ENCODE results near the gene UTP18.
A peak's percentile ranks its signal among the peaks of the same experiment; 100 is the strongest.
"Not testable (repeated sequence)": the region's sequence is repeated elsewhere in the genome, so short reads cannot be mapped to it uniquely, and the experiment has no call there.

The UTP18 gene

DNA sequence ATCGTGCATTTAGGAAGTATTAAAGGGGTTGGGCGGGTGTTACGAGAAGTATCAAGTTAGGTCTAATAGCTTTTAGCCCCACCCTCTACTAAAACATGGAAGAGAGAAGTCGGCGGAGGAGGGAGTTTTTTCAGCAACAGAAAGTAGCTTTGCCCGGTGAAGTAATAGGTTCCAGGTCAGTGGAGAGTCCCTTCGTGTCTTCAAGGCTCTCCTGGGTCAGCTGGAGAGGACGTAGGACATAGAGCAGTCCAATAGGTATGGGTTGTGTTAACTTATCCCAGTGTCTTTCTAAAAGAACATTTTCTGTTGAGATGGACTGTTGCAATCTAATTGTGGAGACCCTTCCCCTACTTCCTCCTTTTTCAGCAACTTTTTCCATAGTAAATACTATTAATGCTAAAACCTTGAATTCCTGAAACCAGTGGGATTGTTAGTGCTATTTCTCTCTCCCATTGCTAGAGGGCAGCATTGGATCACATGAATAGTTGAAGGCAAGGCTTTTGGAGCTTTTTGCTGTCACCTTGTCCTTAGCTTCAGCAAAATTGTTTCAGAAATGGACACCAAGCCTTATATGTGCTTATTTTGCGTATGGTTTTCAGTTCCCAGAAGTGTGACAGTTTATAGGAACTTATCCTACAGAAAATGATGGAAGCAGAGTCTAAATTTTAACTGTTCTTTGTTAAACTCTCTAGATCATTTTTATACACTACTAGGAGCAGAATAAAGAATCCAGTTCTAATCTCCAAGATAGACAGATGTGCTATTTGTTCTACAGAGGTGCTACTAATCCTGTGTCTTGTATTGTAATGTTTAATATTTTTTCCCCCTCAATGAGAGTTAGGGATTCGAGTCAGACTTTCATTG, 38.4 kb downstream of the UTP18 start:
- H3F3A ChIP-seq (ENCODE audit: low read depth) = no peaks in the 10 kb centered on the region
- H3K4me3 ChIP-seq (ENCODE audit: low read length, poor library complexity, severe bottlenecking) = no peak overlapping the region
- no peaks in the 10 kb centered on the region for H3K27me3 ChIP-seq (ENCODE audit: insufficient read depth, low read length, poor library complexity, severe bottlenecking)
- no peaks in the 10 kb centered on the region for H3K79me2 ChIP-seq (ENCODE audit: insufficient read depth, low read length)
- no peaks in the 10 kb centered on the region for H3K9me3 ChIP-seq (ENCODE audit: insufficient read depth, low read depth, low read length)
- no peak for TF ChIP-seq EZH2phosphoT487 (IDR thresholded peaks at IDR 0.05; ENCODE audit: borderline replicate concordance)
- TF ChIP-seq, protein P1, sequence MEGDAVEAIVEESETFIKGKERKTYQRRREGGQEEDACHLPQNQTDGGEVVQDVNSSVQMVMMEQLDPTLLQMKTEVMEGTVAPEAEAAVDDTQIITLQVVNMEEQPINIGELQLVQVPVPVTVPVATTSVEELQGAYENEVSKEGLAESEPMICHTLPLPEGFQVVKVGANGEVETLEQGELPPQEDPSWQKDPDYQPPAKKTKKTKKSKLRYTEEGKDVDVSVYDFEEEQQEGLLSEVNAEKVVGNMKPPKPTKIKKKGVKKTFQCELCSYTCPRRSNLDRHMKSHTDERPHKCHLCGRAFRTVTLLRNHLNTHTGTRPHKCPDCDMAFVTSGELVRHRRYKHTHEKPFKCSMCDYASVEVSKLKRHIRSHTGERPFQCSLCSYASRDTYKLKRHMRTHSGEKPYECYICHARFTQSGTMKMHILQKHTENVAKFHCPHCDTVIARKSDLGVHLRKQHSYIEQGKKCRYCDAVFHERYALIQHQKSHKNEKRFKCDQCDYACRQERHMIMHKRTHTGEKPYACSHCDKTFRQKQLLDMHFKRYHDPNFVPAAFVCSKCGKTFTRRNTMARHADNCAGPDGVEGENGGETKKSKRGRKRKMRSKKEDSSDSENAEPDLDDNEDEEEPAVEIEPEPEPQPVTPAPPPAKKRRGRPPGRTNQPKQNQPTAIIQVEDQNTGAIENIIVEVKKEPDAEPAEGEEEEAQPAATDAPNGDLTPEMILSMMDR (conservative IDR thresholded peaks at IDR 0.05; ENCODE audit: low read length) = peak; percentile 83
- no peaks in the 10 kb centered on the region for H3K4me1 ChIP-seq (ENCODE audit: insufficient read depth, low read length, poor library complexity, severe bottlenecking)
- H3K9me2 ChIP-seq (replicated peaks; ENCODE audit: low read depth, low read length) = no peaks in the 10 kb centered on the region
- no peaks in the 10 kb centered on the region for H4K20me1 ChIP-seq (ENCODE audit: insufficient read depth, low read length, poor library complexity, severe bottlenecking)
- no peak overlapping the region for H3K9ac ChIP-seq (ENCODE audit: low read depth, low read length, poor library complexity, severe bottlenecking)
- H3K4me2 ChIP-seq (ENCODE audit: low read depth, low read length, poor library complexity, severe bottlenecking) = no peak overlapping the region
- no peak overlapping the region for H2AFZ ChIP-seq (ENCODE audit: low read length)
- peaks cover 35% of the 10 kb centered on the region; the same call in 1 of the 2 replicates for H3K36me3 ChIP-seq (ENCODE audit: insufficient read depth, low read length)

- H3K36me3 ChIP-seq (ENCODE audit: insufficient read depth, low read length) = peaks cover 27% of the 10 kb centered on the region; the same call in 1 of the 2 replicates
- H3F3A ChIP-seq (ENCODE audit: low read depth) = no peaks in the 10 kb centered on the region
- no peak overlapping the region for H3K4me2 ChIP-seq (ENCODE audit: low read depth, low read length, poor library complexity, severe bottlenecking)
- no peak overlapping the region for H3K4me3 ChIP-seq (ENCODE audit: low read length, poor library complexity, severe bottlenecking)
- H3K9ac ChIP-seq (ENCODE audit: low read depth, low read length, poor library complexity, severe bottlenecking) = no peak overlapping the region
- H3K9me3 ChIP-seq (ENCODE audit: insufficient read depth, low read depth, low read length) = no peaks in the 10 kb centered on the region
- no peaks in the 10 kb centered on the region for H3K27me3 ChIP-seq (ENCODE audit: insufficient read depth, low read length, poor library complexity, severe bottlenecking)
- TF ChIP-seq, protein P1 (conservative IDR thresholded peaks at IDR 0.05; ENCODE audit: low read length) = no peak
- TF ChIP-seq EZH2phosphoT487 (IDR thresholded peaks at IDR 0.05; ENCODE audit: borderline replicate concordance) = no peak
- no peaks in the 10 kb centered on the region for H4K20me1 ChIP-seq (ENCODE audit: insufficient read depth, low read length, poor library complexity, severe bottlenecking)
- H3K79me2 ChIP-seq (ENCODE audit: insufficient read depth, low read length) = no peaks in the 10 kb centered on the region
- H3K9me2 ChIP-seq (replicated peaks; ENCODE audit: low read depth, low read length) = no peaks in the 10 kb centered on the region
- no peaks in the 10 kb centered on the region for H3K4me1 ChIP-seq (ENCODE audit: insufficient read depth, low read length, poor library complexity, severe bottlenecking)
- H2AFZ ChIP-seq (ENCODE audit: low read length) = no peak overlapping the region
Observed at GRCh38 chr17:51299859-51300258, 39.5 kb downstream of the UTP18 start.

DNA sequence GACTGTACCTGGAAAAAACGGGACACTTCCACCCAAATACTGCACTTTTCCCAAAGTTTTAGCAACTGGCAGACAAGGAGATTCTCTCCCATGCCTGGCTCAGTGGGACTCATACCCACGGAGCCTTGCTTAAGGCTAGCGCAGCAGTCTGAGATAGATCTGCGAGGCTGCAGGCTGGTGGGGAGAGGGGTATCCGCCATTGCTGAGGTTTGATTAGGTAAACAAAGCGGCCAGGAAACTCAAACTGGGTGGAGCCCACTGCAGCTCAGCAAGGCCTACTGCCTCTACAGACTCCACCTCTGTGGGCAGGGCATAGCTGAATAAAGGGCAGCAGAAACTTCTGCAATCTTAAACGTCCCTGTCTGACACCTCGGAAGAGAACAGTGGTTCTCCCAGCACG, 44.8 kb downstream of the UTP18 start:
- Histone ChIP-seq H3K9me3 (ENCODE audit: insufficient read depth, low read depth, low read length) (no peaks in the 10 kb centered on the region), H3F3A (ENCODE audit: low read depth) (no peaks in the 10 kb centered on the region)

DNA sequence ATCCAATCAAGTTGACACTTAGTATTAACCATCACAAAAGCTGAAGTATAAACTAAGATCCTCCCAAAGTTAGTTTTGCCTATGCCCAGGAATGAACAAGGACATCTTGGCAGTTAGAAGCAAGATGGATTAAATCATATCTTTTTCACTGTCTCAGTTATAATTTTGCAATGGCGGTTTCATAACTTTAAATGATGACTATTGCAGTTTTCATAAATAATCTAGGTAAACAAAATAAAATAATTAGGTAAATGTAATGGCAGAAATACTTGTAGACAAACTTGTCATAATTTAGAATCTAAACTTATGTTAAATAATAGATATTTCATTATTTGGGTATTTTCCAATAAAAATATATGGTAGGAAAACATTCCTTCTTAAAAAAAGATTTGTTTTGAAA, 51.7 kb downstream of the UTP18 start:
- not testable (repeated sequence) for H3K4me1 ChIP-seq (ENCODE audit: insufficient read depth, low read length, poor library complexity, severe bottlenecking); H3K9ac ChIP-seq (ENCODE audit: low read depth, low read length, poor library complexity, severe bottlenecking); H3K4me2 ChIP-seq (ENCODE audit: low read depth, low read length, poor library complexity, severe bottlenecking); H4K20me1 ChIP-seq (ENCODE audit: insufficient read depth, low read length, poor library complexity, severe bottlenecking); H3K4me3 ChIP-seq (ENCODE audit: low read length, poor library complexity, severe bottlenecking); H3K36me3 ChIP-seq (ENCODE audit: insufficient read depth, low read length); H2AFZ ChIP-seq (ENCODE audit: low read length); H3K9me3 ChIP-seq (ENCODE audit: insufficient read depth, low read depth, low read length); H3F3A ChIP-seq (ENCODE audit: low read depth); H3K9me2 ChIP-seq (replicated peaks; ENCODE audit: low read depth, low read length); H3K79me2 ChIP-seq (ENCODE audit: insufficient read depth, low read length); H3K27me3 ChIP-seq (ENCODE audit: insufficient read depth, low read length, poor library complexity, severe bottlenecking)

More for the DNA sequence above, 44.8 kb downstream of the UTP18 start:
- no peak overlapping the region for H3K4me2 ChIP-seq (ENCODE audit: low read depth, low read length, poor library complexity, severe bottlenecking)
- H3K9me2 ChIP-seq (replicated peaks; ENCODE audit: low read depth, low read length) = no peaks in the 10 kb centered on the region
- H3K9ac ChIP-seq (ENCODE audit: low read depth, low read length, poor library complexity, severe bottlenecking) = no peak overlapping the region
- H3K4me3 ChIP-seq (ENCODE audit: low read length, poor library complexity, severe bottlenecking) = no peak overlapping the region
- no peaks in the 10 kb centered on the region for H4K20me1 ChIP-seq (ENCODE audit: insufficient read depth, low read length, poor library complexity, severe bottlenecking)
- H3K79me2 ChIP-seq (ENCODE audit: insufficient read depth, low read length) = no peaks in the 10 kb centered on the region
- H3K27me3 ChIP-seq (ENCODE audit: insufficient read depth, low read length, poor library complexity, severe bottlenecking) = no peaks in the 10 kb centered on the region
- TF ChIP-seq, protein P1 (conservative IDR thresholded peaks at IDR 0.05; ENCODE audit: low read length) = no peak
- TF ChIP-seq EZH2phosphoT487 (IDR thresholded peaks at IDR 0.05; ENCODE audit: borderline replicate concordance) = no peak
- no peak overlapping the region for H2AFZ ChIP-seq (ENCODE audit: low read length)
- no peaks in the 10 kb centered on the region for H3K36me3 ChIP-seq (ENCODE audit: insufficient read depth, low read length)
- H3K4me1 ChIP-seq (ENCODE audit: insufficient read depth, low read length, poor library complexity, severe bottlenecking) = no peaks in the 10 kb centered on the region
